K562 (cell line): Measurements from ENCODE around the gene FBRS. TPM values are rescaled to one million over a fixed set of nuclear protein-coding genes. Genes with fewer than 3 reads are reported as not detected.
A peak's percentile ranks its signal among the peaks of the same experiment; 100 is the strongest.

ENCODE experiments used
- ATAC-seq: fragments of 200-7000 bp; cut with Tn5 transposase; 3 replicates; pipeline ENCODE4 v1.9.1; 2020; ENCODE audit warnings: moderate library complexity
- BruUV-seq: library from RNA; stranded (reverse); fragments of 400-500 nt; replicated peaks from 2 replicates; lab custom pipeline; 2021; lab: Mats Ljungman, UMichigan
- CTCF ChIA-PET: fragments of 300-600 bp; formaldehyde crosslinking; extraction: SDS; loops from one replicate; lab custom pipeline; 2021; ENCODE audit warnings: low intra/inter-chr PET ratio; lab: Yijun Ruan, JAX
- POLR2A ChIA-PET: fragments of 300-600, 350-650 bp; sonication (Branson Sonifier 250); formaldehyde crosslinking; extraction: SDS; loops from one replicate; lab custom pipeline; 2021; ENCODE audit warnings: antibody characterized with exemption, inconsistent platforms; lab: Yijun Ruan, JAX
- DNase-seq, 4 experiments: peaks; one replicate each; pipeline versions ENCODE4 v3.0.0 to v3.0.0-alpha.2; 2011 to 2018; ENCODE audit warnings: low spot score in 3 of 4, mixed read lengths in 3 of 4; ENCODE audit errors: extremely low read depth in 1 of 4
- FAIRE-seq: peaks from 2 replicates; lab custom pipeline; 2011; peaks lifted over from hg19 to GRCh38; lab: Jason Lieb, UNC
- H2AFZ ChIP-seq: 2 replicates; pipeline ENCODE4 v1.6.0; 2011; ENCODE audit warnings: low read depth, low read length, control low read depth, inconsistent platforms
- H3K27ac ChIP-seq: fragments of 200-600 bp; 3 replicates; pipeline ENCODE4 v1.8.0; 2011; ENCODE audit warnings: low read depth, mild to moderate bottlenecking, control low read depth, inconsistent platforms, low read length, moderate library complexity, mixed read lengths; ENCODE audit errors: extremely low read depth
- H3K27me3 ChIP-seq, 2 experiments: fragments of 300-600 bp in 1 of 2; 2 replicates in 1 of 2; 3 replicates in 1 of 2; pipeline versions ENCODE4 v1.6.0 to v1.8.0; 2011; ENCODE audit warnings: inconsistent platforms in 2 of 2, low read length in 2 of 2, mild to moderate bottlenecking in 1 of 2, mixed read lengths in 1 of 2, moderate library complexity in 1 of 2; ENCODE audit not compliant: control insufficient read depth in 2 of 2, insufficient read depth in 2 of 2
- H3K36me3 ChIP-seq: fragments of 300-600 bp; 3 replicates; pipeline ENCODE4 v1.8.0; 2011; ENCODE audit warnings: mild to moderate bottlenecking, low read length, inconsistent platforms; ENCODE audit not compliant: control insufficient read depth, insufficient read depth
- H3K4me1 ChIP-seq, 2 experiments: fragments of 200-600 bp in 1 of 2; replicated peaks in 1 of 2; 2 replicates in 1 of 2; 3 replicates in 1 of 2; pipeline versions ENCODE4 v1.5.1 to v1.8.0; 2011; ENCODE audit warnings: inconsistent platforms in 2 of 2, low read length in 2 of 2, mild to moderate bottlenecking in 1 of 2, mixed read lengths in 1 of 2, moderate library complexity in 1 of 2; ENCODE audit not compliant: control insufficient read depth in 2 of 2, insufficient read depth in 2 of 2
- H3K4me2 ChIP-seq: 2 replicates; pipeline ENCODE4 v1.6.1; 2011; ENCODE audit warnings: low read length, control low read depth, inconsistent platforms, mixed read lengths; ENCODE audit not compliant: insufficient read depth
- H3K4me3 ChIP-seq: fragments of 200-600 bp; sonication (generic), shearing (Covaris generic); 2 replicates; pipeline ENCODE4 v1.5.1; 2016; ENCODE audit warnings: control low read depth, inconsistent platforms
- H3K79me2 ChIP-seq: fragments of 200-600 bp; 3 replicates; pipeline ENCODE4 v1.8.0; 2011; ENCODE audit warnings: low read length, inconsistent platforms; ENCODE audit not compliant: control insufficient read depth, insufficient read depth
- H3K9ac ChIP-seq, 2 experiments: 2 replicates each; pipeline versions ENCODE4 v1.6.0 to v1.6.1; 2011; ENCODE audit warnings: low read depth in 2 of 2, low read length in 2 of 2, control low read depth in 1 of 2, inconsistent platforms in 1 of 2, mild to moderate bottlenecking in 1 of 2, mixed read lengths in 1 of 2; ENCODE audit not compliant: insufficient read depth in 1 of 2
- H3K9me1 ChIP-seq: one replicate; pipeline ENCODE4 v1.6.0; 2011; ENCODE audit warnings: inconsistent platforms, mild to moderate bottlenecking, low read length, moderate library complexity; ENCODE audit not compliant: control insufficient read depth, insufficient read depth
- H3K9me3 ChIP-seq: replicated peaks from 2 replicates; pipeline ENCODE4 v1.5.1; 2011; ENCODE audit warnings: low read depth, low read length, inconsistent platforms; ENCODE audit not compliant: control insufficient read depth, insufficient read depth
- H4K20me1 ChIP-seq: replicated peaks from 2 replicates; pipeline ENCODE4 v1.6.1; 2011; ENCODE audit warnings: low read length, inconsistent platforms, mixed read lengths; ENCODE audit not compliant: control insufficient read depth, insufficient read depth
- ARID1B ChIP-seq: fragments of 450-650 bp; IDR thresholded peaks from 2 replicates; pipeline ENCODE4 v1.6.1; 2016; ENCODE audit warnings: antibody characterized with exemption, mild to moderate bottlenecking, inconsistent platforms
- CBFA2T2 ChIP-seq: fragments of 450-650 bp; conservative IDR thresholded peaks from 2 replicates; pipeline ENCODE4 v1.6.1; 2017; ENCODE audit warnings: mild to moderate bottlenecking
- CBFA2T3 ChIP-seq: fragments of 450-650 bp; IDR thresholded peaks from 2 replicates; pipeline ENCODE4 v1.6.1; 2017
- CREM ChIP-seq: IDR thresholded peaks from 2 replicates; pipeline ENCODE4 v1.6.1; 2014; ENCODE audit warnings: antibody characterized with exemption, low read depth
- DMBX1 ChIP-seq: fragments of 250-450 bp; sonication (Bioruptor Pico); IDR thresholded peaks from 2 replicates; pipeline ENCODE4 v1.8.0; 2022; ENCODE audit warnings: inconsistent platforms, mild to moderate bottlenecking, moderate library complexity, borderline replicate concordance
- JUNB ChIP-seq: fragments of 450-650 bp; formaldehyde crosslinking; conservative IDR thresholded peaks from 2 replicates; pipeline ENCODE4 v1.4.0; 2020; ENCODE audit warnings: mild to moderate bottlenecking
- NFIX ChIP-seq: fragments of 250-450 bp; sonication (Bioruptor Pico); IDR thresholded peaks from 2 replicates; pipeline ENCODE4 v1.4.0; 2020; ENCODE audit warnings: low read depth, mild to moderate bottlenecking, moderate library complexity
- PHF21A ChIP-seq: fragments of 450-650 bp; IDR thresholded peaks from 2 replicates; pipeline ENCODE4 v1.6.1; 2017; ENCODE audit warnings: low read depth, borderline replicate concordance
- TAL1 ChIP-seq: fragments of 450-650 bp; IDR thresholded peaks from 2 replicates; pipeline ENCODE4 v1.6.1; 2016; ENCODE audit warnings: mild to moderate bottlenecking
- TCF3 ChIP-seq: sonication (generic); formaldehyde crosslinking; IDR thresholded peaks from 2 replicates; pipeline ENCODE4 v1.4.0; 2020; ENCODE audit warnings: mild to moderate bottlenecking, missing genetic modification reagents
- TEAD4 ChIP-seq, 2 experiments: sonication (generic) in 1 of 2; formaldehyde crosslinking in 1 of 2; IDR thresholded peaks; 2 replicates each; pipeline versions ENCODE4 v1.6.1 to v1.8.0; 2012 to 2022; ENCODE audit warnings: borderline replicate concordance in 1 of 2, inconsistent platforms in 1 of 2, low read length in 1 of 2, mild to moderate bottlenecking in 1 of 2, missing genetic modification reagents in 1 of 2
- TGIF2 ChIP-seq: sonication (generic); formaldehyde crosslinking; IDR thresholded peaks from 2 replicates; pipeline ENCODE4 v1.8.1; 2022; ENCODE audit warnings: mild to moderate bottlenecking, missing genetic modification reagents, moderate library complexity
- ZNF41 ChIP-seq: fragments of 250-450 bp; sonication (Bioruptor Pico); conservative IDR thresholded peaks from 2 replicates; pipeline ENCODE4 v1.4.0; 2020; ENCODE audit warnings: mild to moderate bottlenecking
- WGBS: fragments of 100-300 bp; shearing (Covaris generic); methylation state at CpG from one replicate; pipeline ENCODE4 v1.1.6; 2016; ENCODE audit warnings: low coverage, mixed read lengths; ENCODE audit not compliant: insufficient coverage; ENCODE audit errors: missing lambda C conversion rate; 5-methylcytosine and 5-hydroxymethylcytosine counted together
- in situ Hi-C: fragments of 300-500 bp; cut with MboI; formaldehyde crosslinking; loops from 4 replicates; pipeline ENCODE4 v1.15.0; 2018; ENCODE audit warnings: inconsistent platforms, mixed read lengths
- intact Hi-C: fragments of 100-400 bp; cut with micrococcal nuclease; formaldehyde crosslinking; loops from 2 replicates; pipeline ENCODE4 v1.14.2; 2022
- polyA plus RNA-seq, 8 experiments: library from polyadenylated mRNA; depleted of rRNA in 4 of 8; stranded (reverse) in 5 of 8; unstranded in 3 of 8; fragments of >200 nt; fragmentation: Nextera tagmentation in 2 of 8; fragmentation: Illumina TruSeq in 1 of 8; extraction: Ambion mirVana in 2 of 8; extraction: Trizol in 1 of 8; gene quantifications; 2 replicates each; pipeline versions ENCODE4 v1.2.1 to v1.2.3, GENCODE V29; 2011 to 2014; ENCODE audit warnings: inconsistent platforms in 1 of 8, missing spikeins in 1 of 8
- total RNA-seq, 7 experiments: library from RNA; depleted of rRNA in 6 of 7; stranded (reverse); fragments of >200 nt in 6 of 7; fragmentation: Illumina TruSeq in 2 of 7; extraction: Trizol in 2 of 7; gene quantifications; 2 replicates each; pipeline versions ENCODE4 v1.2.1 to v1.2.3, GENCODE V29; 2011 to 2021; ENCODE audit warnings: low replicate concordance in 1 of 7
- TF ChIP-seq, protein P1 (sequence below): fragments of 250-450 bp; sonication (Bioruptor Pico); IDR thresholded peaks from 2 replicates; pipeline ENCODE4 v1.8.0; 2022; ENCODE audit warnings: inconsistent platforms, mild to moderate bottlenecking, moderate library complexity, borderline replicate concordance

The FBRS gene
- total and polyA plus RNA-seq, 9 of the 15 experiments (the other 6 are each of a cell fraction or from before 2014, with no cell fraction given), result 0.32 to 59.5 (median 13.1) TPM

DNA sequence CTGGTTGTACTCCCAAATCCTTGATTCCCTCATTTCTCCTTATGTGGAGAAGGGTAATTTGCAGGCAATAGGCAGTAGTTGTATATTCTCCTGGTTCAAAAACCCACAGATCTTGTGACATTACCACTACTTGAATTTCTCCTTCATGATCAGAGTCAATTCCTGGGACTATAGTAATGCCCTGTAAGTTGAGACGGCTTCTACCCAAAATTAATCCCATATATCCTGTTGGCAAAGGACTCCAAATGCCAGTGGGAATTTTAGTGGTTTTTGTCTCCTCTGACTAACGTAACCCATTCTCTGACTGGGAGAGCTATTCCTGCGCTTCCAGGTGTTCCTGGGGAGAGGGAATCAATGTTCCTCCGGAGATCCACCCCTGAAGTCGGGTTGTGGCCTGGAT, 36.5 kb upstream of the FBRS start (continued):
- TF ChIP-seq DMBX1 (CRISPR knock-in tag) (no peak), TGIF2 (CRISPR knock-in tag) (no peak)
- TF ChIP-seq, protein P1, sequence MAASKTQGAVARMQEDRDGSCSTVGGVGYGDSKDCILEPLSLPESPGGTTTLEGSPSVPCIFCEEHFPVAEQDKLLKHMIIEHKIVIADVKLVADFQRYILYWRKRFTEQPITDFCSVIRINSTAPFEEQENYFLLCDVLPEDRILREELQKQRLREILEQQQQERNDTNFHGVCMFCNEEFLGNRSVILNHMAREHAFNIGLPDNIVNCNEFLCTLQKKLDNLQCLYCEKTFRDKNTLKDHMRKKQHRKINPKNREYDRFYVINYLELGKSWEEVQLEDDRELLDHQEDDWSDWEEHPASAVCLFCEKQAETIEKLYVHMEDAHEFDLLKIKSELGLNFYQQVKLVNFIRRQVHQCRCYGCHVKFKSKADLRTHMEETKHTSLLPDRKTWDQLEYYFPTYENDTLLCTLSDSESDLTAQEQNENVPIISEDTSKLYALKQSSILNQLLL (CRISPR knock-in tag), result no peak

DNA sequence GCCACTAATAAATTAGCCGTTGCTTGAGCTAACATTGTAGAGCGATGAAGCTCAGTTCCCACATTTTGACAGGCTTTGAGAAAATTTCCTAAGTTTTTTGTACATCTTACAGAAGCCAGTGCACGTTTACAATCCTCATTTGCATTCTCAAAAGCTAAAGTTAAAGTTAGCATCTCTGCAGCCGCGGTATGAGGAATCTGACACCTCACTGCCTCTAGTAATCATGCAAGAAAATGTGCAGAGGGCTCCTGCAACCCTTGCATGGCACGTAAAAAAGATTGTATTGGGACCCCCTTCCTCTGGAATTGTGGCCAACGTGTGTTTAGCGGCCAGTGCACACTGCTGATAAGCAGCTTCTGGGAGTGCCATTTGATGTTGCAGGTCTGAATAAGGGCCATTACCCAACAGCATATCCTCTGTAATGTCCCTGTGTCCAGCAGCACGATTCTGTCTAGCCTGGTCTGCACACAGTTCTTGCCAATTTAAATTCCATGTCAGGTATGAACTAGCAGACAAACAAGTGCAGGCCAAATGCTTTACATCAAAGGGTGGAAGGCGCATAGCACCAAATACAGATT, 35.7 kb upstream of the FBRS start:
- no peak overlapping the region for H3K4me3 ChIP-seq
- no peak overlapping the region for H3K4me2 ChIP-seq
- peaks cover 6 to 7% of the 10 kb centered on the region in 2 experiments; a peak in 3 of 5 replicates for H3K4me1 ChIP-seq
- no peak overlapping the region for H3K27ac ChIP-seq
- peak overlapping the region; percentile 74; the same call in 1 of the 2 replicates for H2AFZ ChIP-seq
- no peaks in the 10 kb centered on the region for H3K27me3 ChIP-seq
- H3K9me1 ChIP-seq, result no peaks in the 10 kb centered on the region
- POLR2A ChIA-PET, result interaction anchor here (0.5 to 1.7 kb wide), 4 partner anchors 12 to 65 kb away, joined by 3 to 5 read pairs (median 4); partner anchors contain the start of gene ZNF689
- no TSS peak for BruUV-seq
- H3K36me3 ChIP-seq, result no peaks in the 10 kb centered on the region
- ATAC-seq (peak; percentile 54; the same call in 2 of the 3 replicates), FAIRE-seq (no peak), DNase-seq (peak in 2 of 4 experiments; percentile 25 to 52)
- no peaks in the 10 kb centered on the region for H3K79me2 ChIP-seq
- no peaks in the 10 kb centered on the region for H4K20me1 ChIP-seq
- H3K9ac ChIP-seq, result peak overlapping the region in 1 of 2 experiments; percentile 28; a peak in 1 of 4 replicates
- CTCF ChIA-PET, result interaction anchor here (0.5 kb wide), 1 partner anchor 72 kb away, joined by 3 read pairs; no protein-coding TSS in a partner anchor
- in situ Hi-C loops, result loop anchor here (10.0 kb wide), 1 partner anchor 188 kb away; the partner anchor contains the start of gene DCTPP1
- TF ChIP-seq NFIX (no peak), TAL1 (peak; percentile 33; the same call in 1 of the 2 replicates), CREM (0 out of 2 replicates have a peak, but pooled peaks have one; percentile 7), ZNF41 (no peak), ARID1B (peak; percentile 47), PHF21A (no peak), JUNB (no peak), CBFA2T2 (peak; percentile 30; the same call in 1 of the 2 replicates), TEAD4 (IDR thresholded peaks at IDR 0.05; ENCODE audit: low read length) (0 out of 2 replicates have a peak, but pooled peaks have one; percentile 41), TEAD4 (CRISPR knock-in tag; IDR thresholded peaks at IDR 0.05; ENCODE audit: borderline replicate concordance) (no peak), CBFA2T3 (peak; percentile 57), TCF3 (peak; percentile 40; the same call in 1 of the 2 replicates)
- TF ChIP-seq, all 486 proteins: peak for 7
- 25% methylated on average over 10 of the region's 10 CpGs for WGBS
- H3K9me3 ChIP-seq, result peaks cover 13% of the 10 kb centered on the region
- intact Hi-C loops, result no loop called here
